A673 (cell line): Measurements from ENCODE around the gene GRID1. TPM values are rescaled to one million over a fixed set of nuclear protein-coding genes. Genes with fewer than 3 reads are reported as not detected.

ENCODE experiments used
- BruUV-seq: library from RNA; stranded (reverse); fragments of 400-500 nt; replicated peaks from 2 replicates; lab custom pipeline; 2021; lab: Mats Ljungman, UMichigan
- CTCF ChIA-PET: fragments of 300-600 bp; sonication (Branson Sonifier 250); formaldehyde crosslinking; loops from one replicate; lab custom pipeline; 2022; ENCODE audit warnings: antibody characterized with exemption; lab: Charles Lee
- POLR2A ChIA-PET: fragments of 300-600 bp; sonication (Branson Sonifier 250); formaldehyde crosslinking; loops from one replicate; lab custom pipeline; 2022; ENCODE audit warnings: antibody characterized with exemption; ENCODE audit not compliant: low non-redundant PET; lab: Charles Lee
- DNase-seq: peaks from one replicate; pipeline ENCODE4 v3.0.0-alpha.2; 2015; ENCODE audit warnings: low spot score
- H3K27ac ChIP-seq: fragments of 200-600 bp; sonication (generic); 2 replicates; pipeline ENCODE4 v1.5.1; 2016; ENCODE audit warnings: mixed run types, low read depth, mild to moderate bottlenecking, mixed read lengths, antibody characterized with exemption, low read length; ENCODE audit not compliant: poor library complexity, severe bottlenecking
- H3K27me3 ChIP-seq: fragments of 200-600 bp; sonication (generic); replicated peaks from 2 replicates; pipeline ENCODE4 v1.6.1; 2017; ENCODE audit warnings: mixed run types, low read depth, mild to moderate bottlenecking, mixed read lengths, antibody characterized with exemption, low read length; ENCODE audit not compliant: insufficient read depth, poor library complexity
- H3K36me3 ChIP-seq: fragments of 200-600 bp; sonication (generic); 2 replicates; pipeline ENCODE4 v1.6.1; 2016; ENCODE audit warnings: mixed run types, mild to moderate bottlenecking, mixed read lengths, antibody characterized with exemption, low read length; ENCODE audit not compliant: insufficient read depth, poor library complexity, severe bottlenecking
- H3K4me1 ChIP-seq: fragments of 200-600 bp; sonication (generic); 2 replicates; pipeline ENCODE4 v1.6.1; 2017; ENCODE audit warnings: mixed run types, mild to moderate bottlenecking, mixed read lengths, antibody characterized with exemption, low read length; ENCODE audit not compliant: insufficient read depth, poor library complexity, severe bottlenecking
- H3K4me3 ChIP-seq: fragments of 200-600 bp; sonication (generic); 2 replicates; pipeline ENCODE4 v1.5.1; 2016; ENCODE audit warnings: low read depth, mixed run types, mild to moderate bottlenecking, mixed read lengths, low read length; ENCODE audit not compliant: poor library complexity, severe bottlenecking
- H3K9me3 ChIP-seq: fragments of 200-600 bp; sonication (generic); 2 replicates; pipeline ENCODE4 v1.6.1; 2016; ENCODE audit warnings: mixed run types, low read depth, mild to moderate bottlenecking, mixed read lengths, antibody characterized with exemption, low read length; ENCODE audit not compliant: poor library complexity, severe bottlenecking
- EZH2 ChIP-seq: fragments of 200-600 bp; sonication (generic); IDR thresholded peaks from 2 replicates; pipeline ENCODE4 v1.6.1; 2017; ENCODE audit warnings: borderline replicate concordance, low read depth, mild to moderate bottlenecking, mixed read lengths, antibody characterized with exemption, low read length; ENCODE audit not compliant: poor library complexity, severe bottlenecking
- intact Hi-C: fragments of 100-400 bp; cut with micrococcal nuclease; formaldehyde crosslinking; loops from one replicate; pipeline ENCODE4 v1.10.0; 2022; ENCODE audit not compliant: unreplicated experiment
- total RNA-seq: library from RNA; stranded (reverse); gene quantifications from 2 replicates; pipeline ENCODE4 v1.2.3, GENCODE V29; 2021
- TF ChIP-seq, protein P1 (sequence below): fragments of 300-800, 200-600 bp; sonication (generic); conservative IDR thresholded peaks from 2 replicates; pipeline ENCODE4 v1.5.1; 2017; ENCODE audit warnings: low read depth, mild to moderate bottlenecking, antibody characterized with exemption, low read length, moderate library complexity, mixed read lengths

GRID1 gene
- total RNA-seq, 1 experiment from 2014 or later, result not detected

GRCh38 chr10:85673270-85673669 lies 693.3 kb downstream of the GRID1 start:
- ChIA-PET CTCF (no interaction called here), POLR2A (no interaction called here)
- intact Hi-C loops, result no loop called here
- no peak overlapping the region for H3K4me3 ChIP-seq
- TF ChIP-seq, protein P1, sequence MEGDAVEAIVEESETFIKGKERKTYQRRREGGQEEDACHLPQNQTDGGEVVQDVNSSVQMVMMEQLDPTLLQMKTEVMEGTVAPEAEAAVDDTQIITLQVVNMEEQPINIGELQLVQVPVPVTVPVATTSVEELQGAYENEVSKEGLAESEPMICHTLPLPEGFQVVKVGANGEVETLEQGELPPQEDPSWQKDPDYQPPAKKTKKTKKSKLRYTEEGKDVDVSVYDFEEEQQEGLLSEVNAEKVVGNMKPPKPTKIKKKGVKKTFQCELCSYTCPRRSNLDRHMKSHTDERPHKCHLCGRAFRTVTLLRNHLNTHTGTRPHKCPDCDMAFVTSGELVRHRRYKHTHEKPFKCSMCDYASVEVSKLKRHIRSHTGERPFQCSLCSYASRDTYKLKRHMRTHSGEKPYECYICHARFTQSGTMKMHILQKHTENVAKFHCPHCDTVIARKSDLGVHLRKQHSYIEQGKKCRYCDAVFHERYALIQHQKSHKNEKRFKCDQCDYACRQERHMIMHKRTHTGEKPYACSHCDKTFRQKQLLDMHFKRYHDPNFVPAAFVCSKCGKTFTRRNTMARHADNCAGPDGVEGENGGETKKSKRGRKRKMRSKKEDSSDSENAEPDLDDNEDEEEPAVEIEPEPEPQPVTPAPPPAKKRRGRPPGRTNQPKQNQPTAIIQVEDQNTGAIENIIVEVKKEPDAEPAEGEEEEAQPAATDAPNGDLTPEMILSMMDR, result no peak
- no peak for TF ChIP-seq EZH2
- H3K4me1 ChIP-seq, result no peaks in the 10 kb centered on the region
- H3K36me3 ChIP-seq, result no peaks in the 10 kb centered on the region
- no peaks in the 10 kb centered on the region for H3K9me3 ChIP-seq
- H3K27ac ChIP-seq, result no peak overlapping the region
- no TSS peak for BruUV-seq
- H3K27me3 ChIP-seq, result no peaks in the 10 kb centered on the region
- no peak for DNase-seq

DNA sequence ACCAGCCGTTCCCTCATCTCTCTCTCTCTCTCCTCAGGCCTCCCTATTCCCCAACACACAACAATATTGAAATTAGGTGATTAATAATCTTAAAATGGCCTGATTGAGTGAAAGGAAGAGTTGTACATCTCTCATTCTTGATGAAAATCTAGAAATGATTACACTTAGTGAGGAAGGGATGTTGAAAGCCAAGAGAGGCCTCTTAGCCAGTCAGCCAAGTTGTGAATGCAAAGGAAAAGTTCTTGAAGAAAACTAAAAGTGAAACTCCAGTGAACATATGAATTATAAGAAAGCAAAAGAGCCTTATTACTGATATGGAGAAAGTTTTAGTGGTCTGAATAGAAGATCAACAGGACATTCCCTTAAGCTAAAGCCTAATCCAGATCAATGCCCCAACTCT lies 695.1 kb downstream of the GRID1 start:
- Histone ChIP-seq H3K9me3 (no peaks in the 10 kb centered on the region), H3K27ac (no peak overlapping the region), H3K27me3 (no peaks in the 10 kb centered on the region), H3K4me3 (no peak overlapping the region), H3K4me1 (no peaks in the 10 kb centered on the region), H3K36me3 (no peaks in the 10 kb centered on the region)
- DNase-seq, result no peak
- ChIA-PET POLR2A (no interaction called here), CTCF (no interaction called here)
- intact Hi-C loops, result no loop called here
- BruUV-seq, result no TSS peak
- TF ChIP-seq, protein P1, result no peak
- no peak for TF ChIP-seq EZH2

- no peak overlapping the region for H3K27ac ChIP-seq
- no peaks in the 10 kb centered on the region for H3K4me1 ChIP-seq
- H3K9me3 ChIP-seq, result no peaks in the 10 kb centered on the region
- BruUV-seq, result no TSS peak
- intact Hi-C loops, result no loop called here
- POLR2A ChIA-PET, result no interaction called here
- no peak for DNase-seq
- no peaks in the 10 kb centered on the region for H3K36me3 ChIP-seq
- no peaks in the 10 kb centered on the region for H3K27me3 ChIP-seq
- CTCF ChIA-PET, result no interaction called here
- H3K4me3 ChIP-seq, result no peak overlapping the region
- TF ChIP-seq EZH2, result no peak
- TF ChIP-seq, protein P1, result no peak
Observed at GRCh38 chr10:85668522-85668921, 698.1 kb downstream of the GRID1 start.
